HG02840 (cell line): Measurements from ENCODE around the gene ADGRG6.
"Not testable (repeated sequence)": the region's sequence is repeated elsewhere in the genome, so short reads cannot be mapped to it uniquely, and the experiment has no call there.

Experiments used
- ATAC-seq: cut with Tn5 transposase; IDR thresholded peaks from one replicate; pipeline ENCODE4 v1.9.1; 2021; ENCODE audit warnings: mild to moderate bottlenecking, moderate library complexity, moderate number of reproducible peaks; ENCODE audit not compliant: unreplicated experiment, low FRiP score

ADGRG6 gene

DNA sequence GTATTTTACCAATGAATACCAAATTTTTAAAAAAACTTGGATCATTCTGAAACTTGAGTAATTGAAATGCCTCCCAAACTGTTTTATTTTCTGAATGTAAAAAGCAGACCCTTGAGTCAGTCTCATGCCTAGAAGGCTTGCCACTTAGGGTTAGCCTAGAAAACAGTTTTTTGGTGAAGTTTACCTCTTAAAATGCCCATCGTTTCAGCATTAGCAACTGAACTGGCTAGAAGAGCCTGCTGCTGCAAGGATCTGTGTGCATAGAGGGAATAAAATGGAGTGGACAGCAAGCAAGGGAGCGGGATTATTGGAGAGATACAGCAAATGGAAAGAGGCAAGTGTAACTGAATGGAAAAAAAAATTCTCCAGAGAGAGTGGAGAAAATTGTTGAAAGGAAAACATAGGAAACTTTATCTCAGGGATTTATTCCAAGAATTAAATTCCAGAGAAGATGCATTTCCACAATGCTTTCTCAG is 40.1 kb downstream of the ADGRG6 start:
- ATAC-seq: no peak

DNA sequence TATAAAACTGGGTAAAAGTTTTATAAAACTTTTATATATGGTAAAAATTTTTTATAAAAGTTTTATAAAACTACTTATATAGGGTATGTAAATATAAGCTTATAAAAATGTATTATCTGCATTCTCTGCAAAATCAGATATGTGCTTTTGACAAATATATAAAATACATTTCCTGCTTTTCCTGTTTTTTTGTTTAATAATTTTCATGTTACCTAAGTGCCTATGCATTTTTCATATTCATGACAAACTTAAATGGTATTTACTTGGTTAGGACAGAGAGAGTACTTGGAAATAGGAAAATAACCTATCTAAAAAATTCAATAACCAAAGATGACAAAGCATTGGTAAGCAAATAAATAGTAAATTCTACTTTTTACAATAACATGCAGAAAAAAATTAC is 41.2 kb downstream of the ADGRG6 start:
- ATAC-seq: no peak

DNA sequence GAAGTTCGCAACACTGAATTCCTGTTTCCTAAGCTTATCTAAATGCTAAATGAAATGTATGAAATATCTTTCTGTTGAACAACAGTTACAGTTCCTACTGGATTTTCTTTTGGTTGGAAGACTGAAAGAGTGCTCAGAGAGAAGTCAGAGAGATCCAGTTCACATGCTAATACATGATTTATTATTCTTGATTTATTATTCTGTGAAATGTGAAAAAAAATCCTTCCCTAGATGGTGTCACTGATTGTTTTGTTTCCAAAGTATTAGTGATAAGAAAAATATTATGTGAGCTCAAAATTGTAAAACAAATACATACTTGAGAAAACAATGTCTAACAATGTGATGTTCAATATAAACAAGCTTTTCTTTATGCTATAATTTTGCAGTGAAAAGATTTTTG is 42.1 kb downstream of the ADGRG6 start:
- no peak for ATAC-seq

DNA sequence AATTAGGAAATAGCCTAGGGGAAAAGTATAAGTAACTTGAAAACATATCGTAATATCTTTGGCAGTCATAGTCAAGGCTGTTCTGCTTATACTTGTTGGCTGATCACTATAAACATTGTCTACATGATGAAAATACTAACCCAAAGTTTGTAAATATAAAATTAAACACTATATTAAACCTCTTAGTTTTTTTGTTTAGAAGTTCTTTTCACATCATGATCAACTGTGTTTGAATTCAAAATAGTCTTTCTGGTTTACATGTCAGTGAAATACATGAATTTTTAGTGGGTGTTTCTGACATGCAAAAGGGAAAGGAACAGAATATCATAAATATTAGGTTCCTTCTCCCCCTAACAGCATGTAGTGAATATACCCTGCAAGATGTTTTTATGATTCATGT is 43.5 kb downstream of the ADGRG6 start:
- no peak for ATAC-seq

DNA sequence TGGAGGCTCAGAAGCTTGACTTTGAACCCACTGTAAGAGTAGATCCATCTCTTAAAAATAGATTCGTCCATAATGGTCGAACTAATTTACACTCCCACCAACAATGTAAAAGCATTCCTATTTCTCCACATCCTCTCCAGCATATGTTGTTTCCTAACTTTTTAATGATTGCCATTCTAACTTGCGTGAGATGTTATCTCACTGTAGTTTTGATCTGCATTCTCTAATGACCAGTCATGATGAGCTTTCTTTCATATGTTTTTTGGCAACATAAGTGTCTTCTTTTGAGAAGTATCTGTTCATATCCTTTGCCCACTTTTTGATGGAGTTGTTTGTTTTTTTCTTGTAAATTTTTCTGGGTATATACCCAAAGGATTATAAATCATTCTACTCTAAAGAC is 44.4 kb downstream of the ADGRG6 start:
- ATAC-seq: not testable (repeated sequence)

DNA sequence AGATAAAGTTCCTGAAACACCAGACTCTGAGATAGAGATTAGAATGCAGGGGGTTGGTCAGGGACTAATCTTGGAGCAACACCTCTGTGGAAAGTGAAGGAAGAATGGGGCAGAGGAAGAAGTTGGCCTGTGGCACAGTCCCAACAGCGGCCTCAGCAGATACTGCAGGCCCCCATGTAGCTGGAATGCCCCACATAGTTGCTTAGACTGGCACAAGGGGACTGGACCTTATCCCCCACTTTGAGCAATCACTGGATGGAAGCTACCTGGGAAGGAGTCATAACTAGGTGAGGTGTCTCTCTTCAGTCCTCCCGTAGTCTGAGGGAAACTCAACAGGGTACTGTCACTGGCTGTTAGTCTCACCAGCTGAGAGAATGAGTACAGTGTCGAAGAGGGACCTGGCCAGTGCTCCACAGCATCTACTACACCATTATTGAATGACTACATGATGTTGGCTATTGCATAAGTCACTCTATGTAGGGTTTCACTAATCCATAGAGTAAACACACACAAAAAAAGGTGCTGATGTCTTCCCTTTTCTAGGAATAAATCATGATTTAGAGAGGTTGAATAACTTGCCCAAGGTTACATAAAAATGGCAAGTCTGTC is 47.5 kb downstream of the ADGRG6 start:
- no peak for ATAC-seq

DNA sequence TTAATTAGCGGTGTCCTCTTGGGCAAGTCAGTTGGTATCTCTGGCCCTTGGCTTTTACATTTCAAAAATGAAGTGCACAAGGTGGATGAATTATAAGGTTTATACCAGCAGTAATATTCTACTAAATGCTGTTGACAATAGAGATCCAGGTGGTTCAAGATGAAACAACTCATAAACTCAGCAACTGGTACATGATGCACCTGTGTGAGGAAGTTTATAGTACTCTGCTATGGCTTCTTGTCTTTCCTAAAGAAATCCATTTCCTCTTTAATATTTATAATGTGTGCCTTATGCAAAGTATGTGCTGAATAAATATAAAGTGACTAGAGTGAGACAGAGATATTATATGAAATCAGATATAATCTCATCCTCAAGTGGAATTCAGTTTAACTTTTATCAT is 48.5 kb downstream of the ADGRG6 start:
- ATAC-seq: no peak

- no peak for ATAC-seq
Observed at GRCh38 chr6:142353690-142354089, 51.9 kb downstream of the ADGRG6 start.

GRCh38 chr6:142354650-142355049 is 52.8 kb downstream of the ADGRG6 start:
- ATAC-seq: no peak

- no peak for ATAC-seq
Observed at GRCh38 chr6:142355520-142356174, 53.8 kb downstream of the ADGRG6 start.

DNA sequence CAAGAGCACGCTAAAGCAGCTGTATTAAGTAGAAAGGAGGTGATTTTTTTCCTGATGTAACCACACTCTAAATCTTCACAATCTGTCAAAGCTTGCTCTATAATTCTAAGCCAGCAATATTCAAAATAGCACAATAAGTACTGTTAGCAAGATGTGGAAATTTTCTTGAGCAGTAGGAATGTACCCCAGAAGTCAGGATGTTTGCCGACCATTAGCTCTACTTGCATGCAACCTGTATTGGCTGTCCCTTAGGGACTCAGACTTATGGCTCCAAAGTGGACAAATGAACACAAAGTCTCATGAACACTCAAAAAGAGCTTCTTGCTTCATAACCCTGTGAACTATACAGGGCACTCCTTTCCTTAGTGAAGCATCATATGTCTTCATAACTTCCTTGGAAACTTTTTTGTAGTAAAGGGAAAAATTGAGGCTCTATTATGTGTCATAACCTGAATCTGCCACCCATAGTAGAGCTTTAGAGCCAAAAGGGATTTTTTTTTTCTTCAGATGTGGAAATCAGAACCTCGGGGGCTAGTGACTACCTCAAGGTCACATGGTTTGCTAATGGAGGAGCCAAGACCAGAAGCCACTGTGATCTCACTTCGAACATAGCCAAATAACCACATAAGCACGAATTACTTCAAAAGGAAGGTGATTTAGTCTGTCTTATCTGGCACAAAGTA is 54.5 kb downstream of the ADGRG6 start:
- no peak for ATAC-seq

- ATAC-seq: no peak
Observed at GRCh38 chr6:142356884-142357225, 55.0 kb downstream of the ADGRG6 start.

- no peak for ATAC-seq
Observed at GRCh38 chr6:142357879-142358278, 56.1 kb downstream of the ADGRG6 start.

DNA sequence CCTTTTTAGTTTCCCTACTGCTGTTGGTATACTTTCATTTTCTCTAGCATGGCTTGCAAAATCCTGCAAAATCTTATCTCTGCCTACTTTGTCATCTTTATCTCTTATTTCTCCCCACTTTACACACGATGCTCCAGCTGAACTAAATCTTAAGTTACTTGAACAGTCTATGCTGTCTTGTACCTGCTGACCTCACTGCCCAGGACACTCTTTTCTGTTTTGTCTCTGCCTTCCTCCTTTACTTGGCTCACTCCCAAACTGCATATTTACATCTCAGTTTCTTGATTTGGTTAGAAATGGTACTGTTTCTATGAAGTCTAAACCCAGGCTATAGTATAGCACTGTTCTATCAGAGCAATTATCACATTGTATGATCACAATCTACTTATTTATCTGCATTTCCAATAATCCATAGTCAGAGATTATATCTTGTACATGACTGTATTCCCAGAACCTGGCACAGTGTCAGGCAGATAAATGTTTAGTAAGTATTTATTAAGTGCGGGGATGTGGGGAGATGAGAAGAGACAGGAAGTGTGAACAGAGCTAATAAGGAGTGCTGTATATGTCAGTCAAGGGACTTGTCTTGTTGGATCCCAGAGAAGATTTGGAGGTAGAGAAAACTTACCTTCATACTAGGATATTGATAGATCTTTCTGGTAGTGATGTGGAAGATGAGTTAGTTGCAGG is 57.6 kb downstream of the ADGRG6 start:
- no peak for ATAC-seq

DNA sequence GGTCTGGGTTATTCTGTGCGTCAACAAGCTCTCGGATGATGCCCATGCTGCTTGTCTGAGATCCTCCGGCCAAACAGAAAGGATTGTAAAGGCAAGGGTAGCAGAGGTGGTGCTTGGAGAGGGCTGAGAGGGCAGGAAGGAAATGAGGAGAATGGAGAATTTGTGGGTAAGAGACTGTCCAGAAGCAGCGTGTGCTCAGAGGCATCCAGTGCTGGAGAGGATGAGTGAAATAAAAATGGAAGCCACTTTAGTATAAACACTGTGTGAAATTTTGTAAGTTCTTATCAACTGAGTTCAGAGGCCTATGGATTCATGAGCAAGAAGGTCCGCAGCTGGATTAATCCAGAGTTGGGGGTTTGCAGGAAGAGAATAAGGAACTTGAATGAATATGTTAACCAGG is 59.5 kb downstream of the ADGRG6 start:
- ATAC-seq: no peak

GRCh38 chr6:142361779-142362750 is 60.3 kb downstream of the ADGRG6 start:
- ATAC-seq: no peak

DNA sequence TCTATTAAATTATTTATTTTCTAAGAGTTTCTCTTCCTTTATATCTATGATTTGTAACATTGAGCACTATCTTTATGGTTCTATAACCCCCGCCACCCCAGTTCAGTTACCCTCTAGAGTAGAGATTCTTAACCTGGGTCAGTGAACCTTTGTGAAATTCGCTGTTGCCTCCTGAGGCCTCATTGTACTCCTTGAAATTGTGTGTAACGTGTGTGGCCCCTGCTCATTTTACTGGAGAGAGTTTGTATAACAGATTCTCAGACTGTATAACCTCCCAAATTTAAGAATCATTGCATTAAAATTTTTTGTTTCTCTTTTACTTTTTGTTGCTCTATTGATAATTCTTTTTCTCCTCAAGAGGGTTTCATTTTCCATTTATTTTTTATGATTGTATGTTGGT is 65.3 kb downstream of the ADGRG6 start:
- ATAC-seq: no peak

- ATAC-seq: no peak
Observed at GRCh38 chr6:142367501-142368018, 65.8 kb downstream of the ADGRG6 start.

- ATAC-seq: no peak
Observed at GRCh38 chr6:142369266-142369665, 67.5 kb downstream of the ADGRG6 start.

DNA sequence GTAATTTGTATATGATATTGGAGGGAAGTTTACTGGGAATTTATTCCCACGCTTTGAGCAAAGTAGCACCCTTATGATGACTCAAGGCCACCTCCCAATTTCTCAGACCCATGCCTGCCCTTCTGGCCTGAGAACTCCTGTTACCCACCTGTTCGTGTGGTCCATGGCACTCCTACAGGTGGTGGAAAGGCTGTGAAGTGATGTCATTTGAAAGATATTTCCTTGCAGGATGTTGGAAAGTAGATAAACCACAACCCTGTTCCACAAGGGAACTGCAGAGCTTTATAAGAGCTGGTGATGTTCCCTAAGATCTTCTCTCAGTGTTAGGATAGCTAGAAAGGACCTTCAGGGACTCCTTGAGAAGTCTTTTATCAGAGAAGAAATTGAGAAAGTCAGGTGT is 70.5 kb downstream of the ADGRG6 start:
- ATAC-seq: no peak
